ENCODE results near the gene E2F4.

Gene E2F4

GRCh38 chr16:67174706-67175231 lies 17.2 kb upstream of the E2F4 start:
- no peak for DNase-seq

- DNase-seq, result no peak
Measured at GRCh38 chr16:67176662-67177061, 15.3 kb upstream of the E2F4 start.

- DNase-seq, result no peak
Measured at GRCh38 chr16:67177743-67178699, 13.9 kb upstream of the E2F4 start.

- DNase-seq, result no peak
Measured at GRCh38 chr16:67179421-67180080, 12.4 kb upstream of the E2F4 start.

GRCh38 chr16:67180166-67180565 lies 11.8 kb upstream of the E2F4 start:
- DNase-seq, result no peak

- DNase-seq, result no peak
Measured at GRCh38 chr16:67181346-67181745, 10.6 kb upstream of the E2F4 start.

GRCh38 chr16:67182288-67182687 lies 9.7 kb upstream of the E2F4 start:
- DNase-seq, result no peak

GRCh38 chr16:67183284-67183626 lies 8.7 kb upstream of the E2F4 start:
- DNase-seq, result no peak

- DNase-seq, result peak; percentile 85
Measured at GRCh38 chr16:67183627-67184452, 8.1 kb upstream of the E2F4 start, which contains the start of gene MATCAP1. Gene MATCAP1, minus strand, starts transcription at chr16:67183963. Its CDS starts 3,353 bp downstream, at chr16:67180610.

- DNase-seq, result no peak
Measured at GRCh38 chr16:67184453-67184994, 7.4 kb upstream of the E2F4 start.

- peak; percentile 66 for DNase-seq
Measured at GRCh38 chr16:67184995-67185650, 6.8 kb upstream of the E2F4 start.

- DNase-seq, result no peak
Measured at GRCh38 chr16:67185651-67186134, 6.3 kb upstream of the E2F4 start.

- DNase-seq, result no peak
Measured at GRCh38 chr16:67186550-67186950, 5.4 kb upstream of the E2F4 start.

GRCh38 chr16:67187175-67187890 lies 4.6 kb upstream of the E2F4 start:
- no peak for DNase-seq

GRCh38 chr16:67188323-67188722 lies 3.6 kb upstream of the E2F4 start:
- no peak for DNase-seq

GRCh38 chr16:67188798-67189197 lies 3.2 kb upstream of the E2F4 start:
- DNase-seq, result no peak

- DNase-seq, result no peak
Measured at GRCh38 chr16:67190041-67190440, 1.9 kb upstream of the E2F4 start, which contains the start of gene EXOC3L1. Gene EXOC3L1, minus strand, starts transcription at chr16:67190136. Its CDS starts 460 bp downstream, at chr16:67189676.

GRCh38 chr16:67190448-67191399 lies 1.2 kb upstream of the E2F4 start:
- no peak for DNase-seq

- no peak for DNase-seq
Measured at GRCh38 chr16:67191411-67191994, 452 bp upstream of the E2F4 start.
